GM21423 (cell line): ENCODE results near the gene THRB.

ENCODE experiments used
- ATAC-seq: cut with Tn5 transposase; IDR thresholded peaks from one replicate; pipeline ENCODE4 v1.9.1; 2021; ENCODE audit warnings: mild to moderate bottlenecking, moderate library complexity; ENCODE audit not compliant: unreplicated experiment

Gene THRB

GRCh38 chr3:24316887-24317383, 177.7 kb downstream of the THRB start:
- ATAC-seq, result no peak

- no peak for ATAC-seq
Measured at GRCh38 chr3:24315971-24316370, 178.7 kb downstream of the THRB start.

GRCh38 chr3:24315356-24315755, 179.3 kb downstream of the THRB start:
- no peak for ATAC-seq

GRCh38 chr3:24311881-24312280, 182.8 kb downstream of the THRB start:
- ATAC-seq, result no peak

GRCh38 chr3:24310887-24311286, 183.8 kb downstream of the THRB start:
- ATAC-seq, result no peak

- ATAC-seq, result no peak
Measured at GRCh38 chr3:24306518-24306917, 188.1 kb downstream of the THRB start.

- no peak for ATAC-seq
Measured at GRCh38 chr3:24305795-24306467, 188.7 kb downstream of the THRB start.

- ATAC-seq, result no peak
Measured at GRCh38 chr3:24303057-24303754, 191.4 kb downstream of the THRB start.

GRCh38 chr3:24302396-24302795, 192.3 kb downstream of the THRB start:
- no peak for ATAC-seq

- no peak for ATAC-seq
Measured at GRCh38 chr3:24300949-24301348, 193.7 kb downstream of the THRB start.

- no peak for ATAC-seq
Measured at GRCh38 chr3:24299806-24300626, 194.6 kb downstream of the THRB start.

GRCh38 chr3:24299246-24299805, 195.3 kb downstream of the THRB start:
- ATAC-seq, result no peak

GRCh38 chr3:24296441-24297205, 198.0 kb downstream of the THRB start:
- no peak for ATAC-seq

- ATAC-seq, result no peak
Measured at GRCh38 chr3:24294150-24294549, 200.5 kb downstream of the THRB start.

- ATAC-seq, result no peak
Measured at GRCh38 chr3:24291646-24292045, 203.0 kb downstream of the THRB start.

GRCh38 chr3:24290596-24290995, 204.1 kb downstream of the THRB start:
- ATAC-seq, result no peak

GRCh38 chr3:24288496-24289236, 206.0 kb downstream of the THRB start:
- ATAC-seq, result no peak

- no peak for ATAC-seq
Measured at GRCh38 chr3:24287755-24288450, 206.7 kb downstream of the THRB start.

- no peak for ATAC-seq
Measured at GRCh38 chr3:24286405-24286804, 208.2 kb downstream of the THRB start.
